BLaER1 treated with 17β-estradiol and CSF1 and Interleukin-3, amounts not matched to agents 10 nM and 100 nM (cell line): ENCODE results near the gene CHP2.
"Not testable (repeated sequence)": the region's sequence is repeated elsewhere in the genome, so short reads cannot be mapped to it uniquely, and the experiment has no call there.

Experiments used
- H3K27ac ChIP-seq, 11 experiments: shearing (Covaris generic); formaldehyde crosslinking; 2 replicates each; pipeline ENCODE4 v1.8.1; 2022
- H3K27me3 ChIP-seq, 11 experiments: shearing (Covaris generic); formaldehyde crosslinking; 2 replicates each; pipeline ENCODE4 v1.8.1; 2022
- H3K36me3 ChIP-seq, 11 experiments: shearing (Covaris generic); formaldehyde crosslinking; 2 replicates each; pipeline ENCODE4 v1.8.1; 2022
- H3K4me1 ChIP-seq, 10 experiments: shearing (Covaris generic); formaldehyde crosslinking; 2 replicates each; pipeline ENCODE4 v1.8.1; 2022
- H3K4me2 ChIP-seq, 11 experiments: shearing (Covaris generic); formaldehyde crosslinking; 2 replicates each; pipeline ENCODE4 v1.8.1; 2022
- H3K4me3 ChIP-seq, 10 experiments: shearing (Covaris generic); formaldehyde crosslinking; 2 replicates each; pipeline ENCODE4 v1.8.1; 2022
- H3K9ac ChIP-seq, 11 experiments: shearing (Covaris generic); formaldehyde crosslinking; 2 replicates each; pipeline ENCODE4 v1.8.1; 2022
- H3K9me3 ChIP-seq, 11 experiments: shearing (Covaris generic); formaldehyde crosslinking; replicated peaks in 1 of 11; 2 replicates each; pipeline ENCODE4 v1.8.1; 2022
- H4K20me1 ChIP-seq, 11 experiments: shearing (Covaris generic); formaldehyde crosslinking; 2 replicates each; pipeline ENCODE4 v1.8.1; 2022
- Cebpa-rat ChIP-seq, 11 experiments: shearing (Covaris generic); IDR thresholded peaks; 2 replicates each; pipeline ENCODE4 v1.8.1; 2022

Gene CHP2

DNA sequence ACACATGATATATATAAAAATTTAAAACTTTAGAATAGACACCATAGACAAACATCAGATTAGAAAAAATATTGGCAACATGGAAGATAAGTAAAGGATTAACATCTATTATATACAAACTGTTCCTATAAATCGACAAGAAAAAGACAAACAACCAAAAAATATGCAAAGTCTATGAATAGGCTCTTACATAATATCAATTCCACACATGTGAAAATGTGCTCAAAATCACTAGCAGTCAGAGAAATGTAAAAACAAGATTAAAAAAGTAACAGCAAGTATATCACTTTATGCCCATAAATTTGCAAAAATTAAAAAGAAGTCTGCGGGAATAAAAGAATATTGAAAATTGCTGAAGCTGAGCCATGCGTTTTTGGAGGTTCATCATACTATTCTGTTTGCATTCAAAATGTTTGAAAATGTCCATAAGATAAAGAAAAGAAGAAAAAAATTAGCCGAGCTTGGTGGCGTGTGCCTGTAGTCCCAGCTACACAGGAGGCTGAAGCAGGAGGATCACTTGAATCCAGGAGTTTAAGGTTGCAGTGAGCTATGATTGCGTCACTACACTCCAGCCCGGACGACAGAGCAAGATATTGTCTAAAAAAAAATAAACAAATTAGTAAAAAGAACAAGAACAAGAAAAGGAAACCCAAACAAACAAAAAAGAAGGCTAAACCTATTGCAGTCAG lies 30.6 kb upstream of the CHP2 start:
- H3K36me3 ChIP-seq = no peaks in the 10 kb centered on the region
- H3K9me3 ChIP-seq = peaks cover 14 to 26% (median 18%) of the 10 kb centered on the region in 11 experiments
- H4K20me1 ChIP-seq = no peaks in the 10 kb centered on the region
- H3K4me2 ChIP-seq = no peak overlapping the region
- no peak overlapping the region for H3K27ac ChIP-seq
- no peaks in the 10 kb centered on the region for H3K4me1 ChIP-seq
- H3K27me3 ChIP-seq = no peaks in the 10 kb centered on the region
- TF ChIP-seq Cebpa-rat (IDR thresholded peaks at IDR 0.05) = peak in 1 of 11 experiments; percentile 58; a peak in 2 of 22 replicates
- H3K9ac ChIP-seq = no peak overlapping the region
- H3K4me3 ChIP-seq = no peak overlapping the region

DNA sequence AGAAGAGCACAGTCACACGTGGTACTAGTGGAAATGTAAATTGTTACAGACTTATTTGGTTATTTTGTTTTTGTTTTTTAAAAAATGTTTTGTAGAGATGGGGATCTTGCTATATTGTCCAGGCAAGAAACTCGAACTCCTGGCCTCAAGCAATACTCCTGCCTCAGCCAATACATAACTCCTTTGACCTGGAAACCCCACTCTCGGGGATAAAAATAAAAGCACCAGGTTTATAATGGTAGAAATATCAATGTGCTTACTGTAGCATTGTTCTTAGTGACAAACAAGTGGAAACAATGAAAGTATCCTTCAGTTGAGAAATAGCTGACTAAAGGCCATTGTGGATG lies 30.1 kb upstream of the CHP2 start:
- Histone ChIP-seq H3K9me3 (peaks cover 14 to 26% (median 18%) of the 10 kb centered on the region in 11 experiments), H3K27me3 (no peaks in the 10 kb centered on the region), H3K9ac (no peak overlapping the region), H3K4me2 (no peak overlapping the region), H3K27ac (no peak overlapping the region), H3K36me3 (no peaks in the 10 kb centered on the region), H3K4me3 (no peak overlapping the region), H4K20me1 (no peaks in the 10 kb centered on the region), H3K4me1 (0 out of 20 replicates have a peak, but pooled peaks cover 0 to 2% (median 0%) of the 10 kb centered on the region in 10 experiments)
- no peak for TF ChIP-seq Cebpa-rat (IDR thresholded peaks at IDR 0.05)

DNA sequence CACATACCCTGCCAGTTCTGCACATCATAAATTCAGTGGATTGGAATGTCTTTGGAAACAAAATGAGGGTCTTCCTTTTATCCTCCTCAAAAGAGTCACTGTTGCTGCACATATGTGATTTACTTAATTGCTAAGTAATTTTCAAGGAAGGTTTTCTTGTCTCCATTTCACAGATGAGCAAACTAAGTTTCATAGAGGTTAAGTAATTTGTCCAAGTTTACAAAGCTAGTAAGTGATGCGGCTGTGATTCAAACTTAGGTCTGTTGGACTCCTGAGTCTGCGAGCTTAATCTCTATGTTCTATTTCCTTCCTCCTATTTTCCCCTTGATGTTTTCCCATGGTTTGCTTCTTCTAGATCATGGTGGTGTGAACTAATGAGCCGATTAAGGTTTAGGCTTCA lies 28.1 kb upstream of the CHP2 start:
- Histone ChIP-seq H3K4me1 (0 out of 20 replicates have a peak, but pooled peaks cover 0 to 3% (median 0%) of the 10 kb centered on the region in 10 experiments), H3K27ac (no peak overlapping the region), H4K20me1 (no peaks in the 10 kb centered on the region), H3K4me3 (no peak overlapping the region), H3K36me3 (no peaks in the 10 kb centered on the region), H3K9me3 (peaks cover 14 to 22% (median 18%) of the 10 kb centered on the region in 11 experiments), H3K27me3 (no peaks in the 10 kb centered on the region), H3K9ac (no peak overlapping the region), H3K4me2 (no peak overlapping the region)
- no peak for TF ChIP-seq Cebpa-rat (IDR thresholded peaks at IDR 0.05)

DNA sequence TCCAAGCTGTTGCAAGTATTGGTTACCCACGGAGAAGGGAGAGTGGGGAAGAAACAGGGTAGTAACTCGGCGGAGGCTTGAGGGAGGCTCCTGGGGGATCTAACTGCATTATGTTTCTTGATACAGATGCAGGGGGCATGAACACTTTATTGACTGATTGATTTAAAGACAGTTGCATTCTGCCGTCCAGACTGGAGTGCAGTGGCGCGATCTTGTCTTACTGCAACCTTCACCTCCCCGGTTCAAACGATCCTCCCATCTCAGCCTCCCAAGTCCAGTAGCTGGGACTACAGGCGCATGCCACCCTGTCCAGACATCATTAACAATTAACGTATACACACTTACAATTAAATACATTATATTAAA lies 26.7 kb upstream of the CHP2 start:
- Histone ChIP-seq H3K9ac (no peak overlapping the region), H3K9me3 (peaks cover 6 to 8% (median 7%) of the 10 kb centered on the region in 11 experiments; a peak in 21 of 22 replicates), H3K36me3 (no peaks in the 10 kb centered on the region), H3K4me1 (0 out of 20 replicates have a peak, but pooled peaks cover 0 to 3% (median 0%) of the 10 kb centered on the region in 10 experiments), H3K4me2 (peak overlapping the region in 1 of 11 experiments; percentile 15; a peak in 3 of 22 replicates), H3K27ac (no peak overlapping the region), H3K27me3 (no peaks in the 10 kb centered on the region), H3K4me3 (no peak overlapping the region), H4K20me1 (no peaks in the 10 kb centered on the region)
- TF ChIP-seq Cebpa-rat (IDR thresholded peaks at IDR 0.05) = no peak

DNA sequence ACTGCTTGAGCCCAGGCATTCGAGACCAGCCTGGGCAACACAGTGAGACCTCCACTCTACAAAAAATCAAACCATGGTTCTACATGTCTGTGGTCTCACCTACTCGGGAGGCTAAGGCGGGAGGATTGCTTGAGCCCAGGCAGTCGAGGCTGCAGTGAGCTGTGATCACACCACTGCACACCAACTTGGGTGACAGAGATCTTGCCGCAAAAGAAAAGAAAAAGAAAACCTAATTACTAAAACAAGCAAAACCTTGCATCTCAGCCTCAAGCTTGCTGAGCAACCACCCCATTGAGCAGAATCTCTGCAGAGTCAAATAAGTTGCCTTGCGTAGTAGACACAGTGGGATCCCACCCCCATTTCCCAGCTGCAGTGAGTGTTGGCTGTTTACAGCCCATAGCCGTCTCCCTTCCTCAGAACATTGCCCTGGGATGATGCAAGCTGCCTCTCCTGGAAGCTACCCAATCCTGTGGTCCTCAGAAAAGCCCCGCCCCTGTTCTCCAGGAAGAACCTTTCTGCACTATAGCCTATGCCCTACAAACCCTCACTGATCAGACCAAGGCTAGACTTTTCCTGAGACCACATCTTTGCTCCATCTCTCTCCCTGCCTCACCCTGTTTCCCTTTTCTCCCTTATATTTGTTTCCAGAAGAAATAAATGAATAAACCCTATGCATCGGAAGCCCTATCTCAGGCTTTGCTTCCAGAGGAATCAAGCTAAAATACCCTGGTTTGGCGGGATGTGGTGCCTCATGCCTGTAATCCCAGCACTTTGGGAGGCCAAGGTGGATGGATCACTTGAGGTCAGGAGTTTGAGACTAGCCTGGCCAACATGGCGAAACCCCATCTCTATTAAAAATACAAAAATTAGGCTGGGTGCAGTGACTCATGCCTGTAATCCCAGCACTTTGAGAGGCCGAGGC lies 25.1 kb upstream of the CHP2 start:
- TF ChIP-seq Cebpa-rat (IDR thresholded peaks at IDR 0.05) = no peak
- Histone ChIP-seq H3K9ac (no peak overlapping the region), H3K27ac (no peak overlapping the region), H3K9me3 (no peaks in the 10 kb centered on the region), H3K4me3 (no peak overlapping the region), H3K36me3 (no peaks in the 10 kb centered on the region), H3K4me2 (peak overlapping the region in 1 of 11 experiments; percentile 42; a peak in 2 of 22 replicates), H3K27me3 (no peaks in the 10 kb centered on the region), H4K20me1 (no peaks in the 10 kb centered on the region), H3K4me1 (0 out of 20 replicates have a peak, but pooled peaks cover 0 to 3% (median 0%) of the 10 kb centered on the region in 10 experiments)

DNA sequence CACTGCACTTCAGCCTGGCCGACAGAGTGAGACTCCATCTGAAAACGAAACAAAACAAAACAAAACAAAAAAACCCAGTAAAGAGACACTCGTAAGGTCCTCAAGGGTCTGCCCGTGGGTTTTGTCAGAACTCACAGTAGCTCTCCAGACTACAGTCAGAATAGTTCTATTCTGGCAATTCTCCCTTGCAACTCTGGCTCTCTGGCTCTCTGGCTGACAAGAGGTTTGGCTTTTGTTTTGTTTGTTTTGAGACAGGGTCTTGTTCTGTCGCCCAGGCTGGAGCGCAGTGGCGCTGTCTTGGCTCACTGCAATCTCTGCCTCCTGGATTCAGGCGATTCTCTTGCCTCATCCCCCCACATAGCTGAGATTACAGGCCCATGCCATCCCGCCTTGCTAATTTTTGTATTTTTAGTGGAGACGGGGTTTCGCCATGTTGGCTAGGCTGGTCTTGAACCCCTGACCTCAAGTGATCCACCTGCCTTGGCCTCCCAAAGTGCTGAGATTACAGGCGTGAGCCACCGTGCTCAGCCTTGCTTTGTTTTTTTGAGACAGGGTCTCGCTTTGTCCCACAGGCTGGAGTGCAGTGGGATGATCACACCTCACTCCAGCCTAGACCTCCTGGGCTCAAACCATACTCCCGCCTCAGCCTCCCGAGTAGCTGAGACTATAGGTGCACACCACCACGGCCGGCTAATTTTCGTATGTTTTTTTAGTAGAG lies 20.5 kb upstream of the CHP2 start:
- Histone ChIP-seq H3K9ac (0 out of 22 replicates have a peak overlapping the region, but pooled peaks of 1 of the 11 experiments have one; percentile 48), H3K4me3 (no peak overlapping the region), H3K27me3 (no peaks in the 10 kb centered on the region), H4K20me1 (no peaks in the 10 kb centered on the region), H3K27ac (peak overlapping the region in 1 of 11 experiments; percentile 23; a peak in 1 of 22 replicates), H3K4me1 (0 out of 20 replicates have a peak, but pooled peaks cover 0 to 3% (median 0%) of the 10 kb centered on the region in 10 experiments), H3K9me3 (no peaks in the 10 kb centered on the region), H3K36me3 (no peaks in the 10 kb centered on the region), H3K4me2 (peak overlapping the region in 1 of 11 experiments; percentile 21; a peak in 1 of 22 replicates)
- TF ChIP-seq Cebpa-rat (IDR thresholded peaks at IDR 0.05) = no peak

DNA sequence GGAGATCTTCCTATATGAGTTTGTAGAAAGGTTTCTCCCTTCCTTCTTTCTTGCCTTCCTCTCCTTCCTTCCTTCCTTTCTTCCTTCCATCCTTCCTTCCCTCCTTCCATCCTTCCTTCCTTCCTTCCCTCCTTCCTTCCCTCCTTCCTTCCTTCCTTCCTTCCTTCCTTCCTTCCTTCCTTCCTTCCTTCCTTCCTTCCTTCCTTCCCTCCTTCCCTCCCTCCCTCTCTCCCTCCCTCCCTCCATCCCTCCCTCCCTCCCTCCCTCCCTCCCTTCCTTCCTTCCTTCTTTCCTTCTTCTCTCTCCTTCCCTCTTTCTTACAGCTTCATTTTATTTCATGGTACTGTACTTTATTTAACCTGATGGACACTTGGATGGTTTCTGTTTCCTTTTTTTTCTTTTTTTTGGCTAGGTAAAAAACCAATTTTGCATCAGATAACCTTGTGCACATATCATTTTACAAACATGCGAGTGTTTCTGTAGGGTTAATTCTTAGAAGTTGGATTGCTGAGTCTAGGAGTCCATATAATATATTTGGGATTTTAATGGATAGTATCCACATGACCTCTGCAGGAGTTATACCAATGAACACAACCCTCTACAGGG lies 17.3 kb upstream of the CHP2 start:
- H3K27me3 ChIP-seq, H3K27ac ChIP-seq, H3K4me2 ChIP-seq, H4K20me1 ChIP-seq, H3K36me3 ChIP-seq, H3K4me3 ChIP-seq, H3K9me3 ChIP-seq, H3K4me1 ChIP-seq, H3K9ac ChIP-seq: not testable (repeated sequence)

DNA sequence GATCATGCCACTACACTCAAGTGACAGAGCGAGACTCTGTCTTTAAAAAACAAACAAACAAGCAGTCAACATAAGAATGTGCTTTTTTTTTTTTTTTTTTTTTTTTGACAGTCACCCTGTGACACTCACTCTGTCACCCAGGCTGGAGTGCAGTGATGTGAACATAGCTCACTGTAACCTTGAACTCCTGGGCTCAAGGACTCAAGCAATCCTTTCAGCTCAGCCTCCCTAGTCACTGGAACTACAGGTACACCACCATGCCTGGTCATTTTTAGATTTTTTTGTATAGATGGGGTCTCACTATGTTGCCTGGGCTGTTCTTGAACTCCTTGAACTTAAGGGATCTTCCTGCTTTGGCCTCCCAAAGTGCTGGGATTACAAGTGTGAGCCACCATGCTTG lies 15.3 kb upstream of the CHP2 start:
- Histone ChIP-seq H3K9ac (no peak overlapping the region), H3K4me2 (no peak overlapping the region), H4K20me1 (no peaks in the 10 kb centered on the region), H3K4me3 (no peak overlapping the region), H3K36me3 (no peaks in the 10 kb centered on the region), H3K9me3 (no peaks in the 10 kb centered on the region), H3K4me1 (0 out of 20 replicates have a peak, but pooled peaks cover 0 to 3% (median 0%) of the 10 kb centered on the region in 10 experiments), H3K27me3 (no peaks in the 10 kb centered on the region), H3K27ac (no peak overlapping the region)
- no peak for TF ChIP-seq Cebpa-rat (IDR thresholded peaks at IDR 0.05)
